ENCODE data around the gene ARHGDIG. TPM values are rescaled to one million over a fixed set of nuclear protein-coding genes. Genes with fewer than 3 reads are reported as not detected.
"Not testable (repeated sequence)": the region's sequence is repeated elsewhere in the genome, so short reads cannot be mapped to it uniquely, and the experiment has no call there.

ARHGDIG gene
- total and polyA plus RNA-seq, 2 donors from 2014 or later = 0.88 TPM; not detected in 1

- no peaks in the 10 kb centered on the region for H3K27me3 ChIP-seq (ENCODE audit: control insufficient read depth, insufficient read depth, low read length)
- peaks cover 0 to 2% (median 0%) of the 10 kb centered on the region in 3 donors for H3K9me3 ChIP-seq (ENCODE audit: control insufficient read depth in 2 of 3, insufficient read depth in 1 of 3, low read length in 3 of 3)
- intact Hi-C loops (cut with DNase I) = no loop called here
- no peak overlapping the region for H3K4me3 ChIP-seq (ENCODE audit: low read length in 3 of 3)
- peaks cover 0 to 25% (median 7%) of the 10 kb centered on the region in 3 donors for H3K36me3 ChIP-seq (ENCODE audit: control insufficient read depth in 2 of 3, insufficient read depth in 3 of 3, low read length in 3 of 3)
- no peak for DNase-seq
- no peak for TF ChIP-seq CTCF (IDR thresholded peaks at IDR 0.05; ENCODE audit: borderline replicate concordance, extremely low read depth, insufficient read depth)
- no peaks in the 10 kb centered on the region for H3K4me1 ChIP-seq (ENCODE audit: control insufficient read depth in 2 of 3, insufficient read depth in 2 of 3, low read depth in 1 of 3, low read length in 3 of 3)
- H3K9ac ChIP-seq (ENCODE audit: low read length in 3 of 3) = no peak overlapping the region
- FAIRE-seq = no peak
- H3K27ac ChIP-seq (ENCODE audit: low read depth in 2 of 2, low read length in 2 of 2) = no peak overlapping the region
Observed at GRCh38 chr16:265002-265529, 15.3 kb upstream of the ARHGDIG start.

GRCh38 chr16:265711-266110, 14.7 kb upstream of the ARHGDIG start:
- Histone ChIP-seq H3K4me1 (ENCODE audit: control insufficient read depth in 2 of 3, insufficient read depth in 2 of 3, low read depth in 1 of 3, low read length in 3 of 3) (no peaks in the 10 kb centered on the region), H3K9ac (ENCODE audit: low read length in 3 of 3) (no peak overlapping the region), H3K4me3 (ENCODE audit: low read length in 3 of 3) (no peak overlapping the region), H3K27ac (ENCODE audit: low read depth in 2 of 2, low read length in 2 of 2) (no peak overlapping the region), H3K36me3 (ENCODE audit: control insufficient read depth in 2 of 3, insufficient read depth in 3 of 3, low read length in 3 of 3) (peaks cover 0 to 19% (median 7%) of the 10 kb centered on the region in 3 donors), H3K27me3 (ENCODE audit: control insufficient read depth, insufficient read depth, low read length) (no peaks in the 10 kb centered on the region), H3K9me3 (ENCODE audit: control insufficient read depth in 2 of 3, insufficient read depth in 1 of 3, low read length in 3 of 3) (peaks cover 0 to 2% (median 0%) of the 10 kb centered on the region in 3 donors)
- intact Hi-C loops (cut with DNase I) = no loop called here
- FAIRE-seq (no peak), DNase-seq (peak in 4 of 5 donors; percentile 34 to 78 (median 47))
- TF ChIP-seq CTCF (IDR thresholded peaks at IDR 0.05; ENCODE audit: borderline replicate concordance, extremely low read depth, insufficient read depth) = no peak

- intact Hi-C loops (cut with DNase I) = no loop called here
- Histone ChIP-seq H3K4me3 (ENCODE audit: low read length in 3 of 3) (no peak overlapping the region), H3K9ac (ENCODE audit: low read length in 3 of 3) (no peak overlapping the region), H3K36me3 (ENCODE audit: control insufficient read depth in 2 of 3, insufficient read depth in 3 of 3, low read length in 3 of 3) (peaks cover 0 to 14% (median 2%) of the 10 kb centered on the region in 3 donors), H3K27me3 (ENCODE audit: control insufficient read depth, insufficient read depth, low read length) (no peaks in the 10 kb centered on the region), H3K9me3 (ENCODE audit: control insufficient read depth in 2 of 3, insufficient read depth in 1 of 3, low read length in 3 of 3) (peaks cover 0 to 2% (median 0%) of the 10 kb centered on the region in 3 donors), H3K4me1 (ENCODE audit: control insufficient read depth in 2 of 3, insufficient read depth in 2 of 3, low read depth in 1 of 3, low read length in 3 of 3) (no peaks in the 10 kb centered on the region), H3K27ac (ENCODE audit: low read depth in 2 of 2, low read length in 2 of 2) (no peak overlapping the region)
- peak in 2 of 5 donors; percentile 47 to 68 for DNase-seq
- no peak for FAIRE-seq
- no peak for TF ChIP-seq CTCF (IDR thresholded peaks at IDR 0.05; ENCODE audit: borderline replicate concordance, extremely low read depth, insufficient read depth)
Observed at GRCh38 chr16:266258-267164, 13.9 kb upstream of the ARHGDIG start.

- FAIRE-seq; H3K9me3 ChIP-seq (ENCODE audit: control insufficient read depth in 2 of 3, insufficient read depth in 1 of 3, low read length in 3 of 3); H3K27me3 ChIP-seq (ENCODE audit: control insufficient read depth, insufficient read depth, low read length); H3K9ac ChIP-seq (ENCODE audit: low read length in 3 of 3); H3K4me1 ChIP-seq (ENCODE audit: control insufficient read depth in 2 of 3, insufficient read depth in 2 of 3, low read depth in 1 of 3, low read length in 3 of 3); H3K27ac ChIP-seq (ENCODE audit: low read depth in 2 of 2, low read length in 2 of 2); intact Hi-C loops (cut with DNase I); DNase-seq: not testable (repeated sequence)
- H3K36me3 ChIP-seq (ENCODE audit: control insufficient read depth in 2 of 3, insufficient read depth in 3 of 3, low read length in 3 of 3) = peaks cover 0 to 14% (median 0%) of the 10 kb centered on the region in 3 donors
- peak overlapping the region in 1 of 3 donors; percentile 16 for H3K4me3 ChIP-seq (ENCODE audit: low read length in 3 of 3)
Observed at GRCh38 chr16:267562-267961, 12.8 kb upstream of the ARHGDIG start.

Measured in kidney (tissue), 14 donors.